Measurements from ENCODE around the gene CFAP54. TPM values are rescaled to one million over a fixed set of nuclear protein-coding genes. Genes with fewer than 3 reads are reported as not detected.

The CFAP54 gene
- total RNA-seq, 1 experiment from 2014 or later = 0.64 TPM

- ChIA-PET CTCF (no interaction called here), POLR2A (no interaction called here)
- intact Hi-C loops (cut with micrococcal nuclease; ENCODE audit: unreplicated experiment) (no loop called here), in situ Hi-C loops (cut with HindIII; ENCODE audit: low pct_unique_long_range_greater_than_20kb, low sequenced_read_pairs) (no loop called here)
- TF ChIP-seq REST (IDR thresholded peaks at IDR 0.05; ENCODE audit: insufficient read depth in 1 of 2, low read depth in 2 of 2, low read length in 1 of 2) (no peak), SIN3A (IDR thresholded peaks at IDR 0.05; ENCODE audit: borderline replicate concordance, insufficient read depth, low read depth, low read length) (no peak), POLR2AphosphoS5 (IDR thresholded peaks at IDR 0.05; ENCODE audit: low read depth, low read length) (no peak), TCF7L2 (IDR thresholded peaks at IDR 0.05; ENCODE audit: low read depth, low read length) (no peak), CTCF (IDR thresholded peaks at IDR 0.05) (no peak)
- BruUV-seq (replicated peaks) = no TSS peak
- peaks cover 3% of the 10 kb centered on the region; the same call in 1 of the 2 replicates for H3K27me3 ChIP-seq (ENCODE audit: control insufficient read depth, insufficient read depth, low read length)
- no peaks in the 10 kb centered on the region for H3K36me3 ChIP-seq (ENCODE audit: control insufficient read depth, insufficient read depth, low read length)
- H3K27ac ChIP-seq (ENCODE audit: low read length) = no peak overlapping the region
- H3K4me3 ChIP-seq (ENCODE audit: low read depth in 2 of 2, low read length in 2 of 2) = no peak overlapping the region
- H3K4me1 ChIP-seq (ENCODE audit: control insufficient read depth, insufficient read depth, low read length) = no peaks in the 10 kb centered on the region
- no peaks in the 10 kb centered on the region for H3K9me3 ChIP-seq (ENCODE audit: control insufficient read depth, insufficient read depth, low read depth, low read length)
- ATAC-seq (no peak), DNase-seq (ENCODE audit: low read depth, low spot score) (no peak)
Measured at GRCh38 chr12:96862326-96862725, 372.9 kb downstream of the CFAP54 start.

GRCh38 chr12:96864335-96864734, 375.0 kb downstream of the CFAP54 start:
- ChIA-PET POLR2A (interaction anchor here (0.6 kb wide), 1 partner anchor 167 kb away, joined by 10 read pairs; no protein-coding TSS in a partner anchor), CTCF (no interaction called here)
- H3K36me3 ChIP-seq (ENCODE audit: control insufficient read depth, insufficient read depth, low read length) = no peaks in the 10 kb centered on the region
- intact Hi-C loops (cut with micrococcal nuclease; ENCODE audit: unreplicated experiment) = no loop called here
- peaks cover 3% of the 10 kb centered on the region; the same call in 1 of the 2 replicates for H3K27me3 ChIP-seq (ENCODE audit: control insufficient read depth, insufficient read depth, low read length)
- DNase-seq (ENCODE audit: low read depth, low spot score) = no peak
- no TSS peak for BruUV-seq (replicated peaks)
- H3K27ac ChIP-seq (ENCODE audit: low read length) = no peak overlapping the region
- H3K4me1 ChIP-seq (ENCODE audit: control insufficient read depth, insufficient read depth, low read length) = no peaks in the 10 kb centered on the region
- no peak for ATAC-seq
- H3K9me3 ChIP-seq (ENCODE audit: control insufficient read depth, insufficient read depth, low read depth, low read length) = no peaks in the 10 kb centered on the region
- in situ Hi-C loops (cut with HindIII; ENCODE audit: low pct_unique_long_range_greater_than_20kb, low sequenced_read_pairs) = no loop called here
- TF ChIP-seq SIN3A (IDR thresholded peaks at IDR 0.05; ENCODE audit: borderline replicate concordance, insufficient read depth, low read depth, low read length) (no peak), TCF7L2 (IDR thresholded peaks at IDR 0.05; ENCODE audit: low read depth, low read length) (no peak), REST (IDR thresholded peaks at IDR 0.05; ENCODE audit: insufficient read depth in 1 of 2, low read depth in 2 of 2, low read length in 1 of 2) (no peak), POLR2AphosphoS5 (IDR thresholded peaks at IDR 0.05; ENCODE audit: low read depth, low read length) (no peak), CTCF (IDR thresholded peaks at IDR 0.05) (no peak)
- no peak overlapping the region for H3K4me3 ChIP-seq (ENCODE audit: low read depth in 2 of 2, low read length in 2 of 2)
